GM18519 (cell line): ENCODE measurements around the gene OTUD6A.
A peak's percentile ranks its signal among the peaks of the same experiment; 100 is the strongest.

Source experiments
- ATAC-seq: cut with Tn5 transposase; IDR thresholded peaks from one replicate; pipeline ENCODE4 v1.9.1; 2021; ENCODE audit warnings: mild to moderate bottlenecking, moderate library complexity; ENCODE audit not compliant: unreplicated experiment, low FRiP score

OTUD6A gene

GRCh38 chrX:70062076-70062475 is at the start of gene OTUD6A:
TSS of gene OTUD6A (plus strand) at chrX:70062457. CDS start at chrX:70062525, 68 bp downstream.
- no peak for ATAC-seq

- no peak for ATAC-seq
Measured at GRCh38 chrX:70012756-70013155, 49.5 kb upstream of the OTUD6A start.

- no peak for ATAC-seq
Measured at GRCh38 chrX:70013466-70014381, 48.5 kb upstream of the OTUD6A start.

- no peak for ATAC-seq
Measured at GRCh38 chrX:70016513-70016912, 45.7 kb upstream of the OTUD6A start.

- ATAC-seq: no peak
Measured at GRCh38 chrX:70022616-70023015, 39.6 kb upstream of the OTUD6A start.

GRCh38 chrX:70025464-70025863 is 36.8 kb upstream of the OTUD6A start:
- ATAC-seq: no peak

GRCh38 chrX:70026112-70026850 is 36.0 kb upstream of the OTUD6A start:
- ATAC-seq: no peak

GRCh38 chrX:70026851-70027200 is 35.4 kb upstream of the OTUD6A start:
- no peak for ATAC-seq

- ATAC-seq: no peak
Measured at GRCh38 chrX:70029863-70030262, 32.4 kb upstream of the OTUD6A start.

GRCh38 chrX:70030301-70030767 is 31.9 kb upstream of the OTUD6A start:
- ATAC-seq: peak; percentile 66

- ATAC-seq: no peak
Measured at GRCh38 chrX:70032792-70033191, 29.5 kb upstream of the OTUD6A start.

GRCh38 chrX:70033348-70034051 is 28.8 kb upstream of the OTUD6A start:
- ATAC-seq: peak; percentile 46

GRCh38 chrX:70034646-70035045 is 27.6 kb upstream of the OTUD6A start:
- ATAC-seq: no peak

- no peak for ATAC-seq
Measured at GRCh38 chrX:70038515-70038914, 23.7 kb upstream of the OTUD6A start.

- ATAC-seq: no peak
Measured at GRCh38 chrX:70038951-70039350, 23.3 kb upstream of the OTUD6A start.

- ATAC-seq: no peak
Measured at GRCh38 chrX:70039758-70040157, 22.5 kb upstream of the OTUD6A start.

- ATAC-seq: no peak
Measured at GRCh38 chrX:70041993-70042392, 20.3 kb upstream of the OTUD6A start.

GRCh38 chrX:70042399-70043371 is 19.6 kb upstream of the OTUD6A start:
- ATAC-seq: no peak

GRCh38 chrX:70043685-70044084 is 18.6 kb upstream of the OTUD6A start:
- no peak for ATAC-seq
